ENCODE data around the gene RSU1.

DNA sequence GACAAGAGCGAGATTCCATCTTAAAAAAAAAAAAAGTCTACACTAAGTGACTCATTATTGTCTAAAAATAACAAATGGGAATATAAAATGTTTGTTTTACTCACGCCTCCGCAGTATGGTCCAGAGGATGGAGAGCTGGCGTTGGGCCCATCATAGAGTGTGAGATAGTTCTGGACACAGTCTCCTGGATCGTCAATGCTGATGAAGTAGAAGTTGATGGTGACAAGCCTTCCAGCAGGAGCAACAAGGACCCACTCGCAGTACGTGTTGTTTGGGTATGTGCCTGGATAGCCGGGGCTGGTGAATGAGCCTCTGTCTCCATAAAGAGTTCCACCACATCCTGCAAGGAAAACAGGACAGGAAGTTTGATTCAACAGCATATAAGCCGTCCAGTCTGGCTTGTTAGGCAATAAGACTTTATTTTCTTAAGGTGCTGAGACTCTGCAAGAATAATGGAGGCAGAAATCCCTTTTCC lies 11.5 kb upstream of the RSU1 start:
- TF ChIP-seq, protein P1, sequence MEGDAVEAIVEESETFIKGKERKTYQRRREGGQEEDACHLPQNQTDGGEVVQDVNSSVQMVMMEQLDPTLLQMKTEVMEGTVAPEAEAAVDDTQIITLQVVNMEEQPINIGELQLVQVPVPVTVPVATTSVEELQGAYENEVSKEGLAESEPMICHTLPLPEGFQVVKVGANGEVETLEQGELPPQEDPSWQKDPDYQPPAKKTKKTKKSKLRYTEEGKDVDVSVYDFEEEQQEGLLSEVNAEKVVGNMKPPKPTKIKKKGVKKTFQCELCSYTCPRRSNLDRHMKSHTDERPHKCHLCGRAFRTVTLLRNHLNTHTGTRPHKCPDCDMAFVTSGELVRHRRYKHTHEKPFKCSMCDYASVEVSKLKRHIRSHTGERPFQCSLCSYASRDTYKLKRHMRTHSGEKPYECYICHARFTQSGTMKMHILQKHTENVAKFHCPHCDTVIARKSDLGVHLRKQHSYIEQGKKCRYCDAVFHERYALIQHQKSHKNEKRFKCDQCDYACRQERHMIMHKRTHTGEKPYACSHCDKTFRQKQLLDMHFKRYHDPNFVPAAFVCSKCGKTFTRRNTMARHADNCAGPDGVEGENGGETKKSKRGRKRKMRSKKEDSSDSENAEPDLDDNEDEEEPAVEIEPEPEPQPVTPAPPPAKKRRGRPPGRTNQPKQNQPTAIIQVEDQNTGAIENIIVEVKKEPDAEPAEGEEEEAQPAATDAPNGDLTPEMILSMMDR (IDR thresholded peaks at IDR 0.05) = no peak
- TF ChIP-seq POLR2A (IDR thresholded peaks at IDR 0.05) (no peak), EP300 (IDR thresholded peaks at IDR 0.05) (no peak)

Data from tibial nerve (tissue), 4 donors.